IMR-90 (cell line): ENCODE measurements around the gene POU2F1. TPM values are rescaled to one million over a fixed set of nuclear protein-coding genes. Genes with fewer than 3 reads are reported as not detected.
"Not testable (repeated sequence)": the region's sequence is repeated elsewhere in the genome, so short reads cannot be mapped to it uniquely, and the experiment has no call there.

Experiments used
- ATAC-seq: fragments of 200-7000 bp; cut with Tn5 transposase; 2 replicates; pipeline ENCODE4 v1.9.1; 2020; ENCODE audit warnings: low read depth, mild to moderate bottlenecking, moderate library complexity
- BruUV-seq: library from RNA; stranded (reverse); fragments of 400-500 nt; replicated peaks from 2 replicates; lab custom pipeline; 2021; lab: Mats Ljungman, UMichigan
- CTCF ChIA-PET: fragments of 300-600 bp; formaldehyde crosslinking; extraction: SDS; loops from one replicate; lab custom pipeline; 2021; ENCODE audit warnings: antibody characterized with exemption; lab: Yijun Ruan, JAX
- POLR2A ChIA-PET: fragments of 300-600 bp; sonication (Branson Sonifier 250); formaldehyde crosslinking; loops from one replicate; lab custom pipeline; 2022; ENCODE audit warnings: antibody characterized with exemption; ENCODE audit not compliant: unreplicated experiment; lab: Charles Lee
- DNase-seq: peaks from one replicate; pipeline ENCODE4 v3.0.0; 2013
- H2AFZ ChIP-seq: replicated peaks from 2 replicates; pipeline ENCODE3; 2013; ENCODE audit warnings: low read length, mild to moderate bottlenecking; ENCODE audit not compliant: poor library complexity
- H2AK5ac ChIP-seq: 2 replicates; pipeline ENCODE4 v1.6.1; 2013; ENCODE audit warnings: low read depth, low read length, inconsistent platforms
- H2AK9ac ChIP-seq: replicated peaks from 2 replicates; pipeline ENCODE3; 2013; ENCODE audit warnings: mild to moderate bottlenecking, low read depth, low read length, moderate library complexity; ENCODE audit not compliant: poor library complexity
- H2BK120ac ChIP-seq: 2 replicates; pipeline ENCODE4 v1.6.1; 2013; ENCODE audit warnings: low read depth, low read length, inconsistent platforms
- H2BK15ac ChIP-seq: 3 replicates; pipeline ENCODE4 v1.6.1; 2013; ENCODE audit warnings: low read depth, low read length, inconsistent platforms
- H2BK20ac ChIP-seq: 2 replicates; pipeline ENCODE4 v1.6.1; 2013; ENCODE audit warnings: low read depth, mild to moderate bottlenecking, inconsistent platforms, low read length, moderate library complexity
- H2BK5ac ChIP-seq: 2 replicates; pipeline ENCODE4 v1.6.1; 2013; ENCODE audit warnings: mild to moderate bottlenecking, low read depth, low read length, inconsistent platforms; ENCODE audit not compliant: poor library complexity, severe bottlenecking
- H3K14ac ChIP-seq: replicated peaks from 2 replicates; pipeline ENCODE4 v1.6.1; 2013; ENCODE audit warnings: low read depth, low read length, inconsistent platforms
- H3K18ac ChIP-seq: 2 replicates; pipeline ENCODE4 v1.6.1; 2013; ENCODE audit warnings: low read depth, low read length, control low read depth
- H3K23ac ChIP-seq: 2 replicates; pipeline ENCODE4 v1.6.1; 2013; ENCODE audit warnings: low read depth, low read length, inconsistent platforms
- H3K27ac ChIP-seq: 2 replicates; pipeline ENCODE4 v1.5.1; 2013; ENCODE audit warnings: mild to moderate bottlenecking, control low read depth, low read length; ENCODE audit not compliant: insufficient read depth
- H3K27me3 ChIP-seq: 2 replicates; pipeline ENCODE4 v1.6.1; 2013; ENCODE audit warnings: low read length; ENCODE audit not compliant: control insufficient read depth, insufficient read depth
- H3K36me3 ChIP-seq: 2 replicates; pipeline ENCODE4 v1.6.1; 2013; ENCODE audit warnings: low read length, mixed read lengths; ENCODE audit not compliant: control insufficient read depth, insufficient read depth
- H3K4ac ChIP-seq: 2 replicates; pipeline ENCODE4 v1.6.1; 2013; ENCODE audit warnings: low read depth, low read length, inconsistent platforms
- H3K4me1 ChIP-seq: 2 replicates; pipeline ENCODE4 v1.6.1; 2013; ENCODE audit warnings: low read length, mixed read lengths; ENCODE audit not compliant: control insufficient read depth, insufficient read depth
- H3K4me2 ChIP-seq: 2 replicates; pipeline ENCODE4 v1.6.1; 2013; ENCODE audit warnings: low read depth, mild to moderate bottlenecking, control low read depth, low read length, moderate library complexity
- H3K4me3 ChIP-seq: 2 replicates; pipeline ENCODE4 v1.5.1; 2013; ENCODE audit warnings: low read depth, mild to moderate bottlenecking, control low read depth, low read length, moderate library complexity; ENCODE audit not compliant: insufficient read depth
- H3K56ac ChIP-seq: 2 replicates; pipeline ENCODE4 v1.6.1; 2013; ENCODE audit warnings: low read length, inconsistent platforms; ENCODE audit not compliant: insufficient read depth; ENCODE audit errors: extremely low read depth
- H3K79me1 ChIP-seq, 2 experiments: 2 replicates each; pipeline ENCODE4 v1.6.1; 2013; ENCODE audit warnings: low read length in 2 of 2, inconsistent platforms in 1 of 2, low read depth in 1 of 2
- H3K9ac ChIP-seq: 2 replicates; pipeline ENCODE4 v1.6.1; 2013; ENCODE audit warnings: low read depth, low read length, control low read depth
- H3K9me1 ChIP-seq: 2 replicates; pipeline ENCODE4 v1.6.1; 2013; ENCODE audit warnings: low read length, inconsistent platforms; ENCODE audit not compliant: insufficient read depth
- H3K9me3 ChIP-seq: 2 replicates; pipeline ENCODE4 v1.6.1; 2013; ENCODE audit warnings: low read length; ENCODE audit not compliant: control insufficient read depth, insufficient read depth
- H4K20me1 ChIP-seq: 2 replicates; pipeline ENCODE4 v1.6.1; 2013; ENCODE audit warnings: low read length, inconsistent platforms; ENCODE audit not compliant: insufficient read depth
- H4K5ac ChIP-seq: 2 replicates; pipeline ENCODE4 v1.6.1; 2013; ENCODE audit warnings: mild to moderate bottlenecking, low read depth, low read length, control low read depth
- H4K8ac ChIP-seq, 2 experiments: 2 replicates each; pipeline ENCODE4 v1.6.1; 2013; ENCODE audit warnings: low read depth in 2 of 2, low read length in 2 of 2, control low read depth in 1 of 2, inconsistent platforms in 1 of 2
- H4K91ac ChIP-seq: 2 replicates; pipeline ENCODE4 v1.6.1; 2013; ENCODE audit warnings: low read depth, low read length, inconsistent platforms; ENCODE audit not compliant: insufficient read depth
- WGBS, 2 experiments: methylation state at CpG; one replicate each; pipeline versions ENCODE4 v1.1.5 to v1.1.7; 2013; ENCODE audit warnings: missing lambda C conversion rate in 2 of 2; ENCODE audit not compliant: insufficient read length in 1 of 2; ENCODE audit errors: extremely low coverage in 2 of 2; 5-methylcytosine and 5-hydroxymethylcytosine counted together
- dilution Hi-C: fragments of 300-500 bp; cut with HindIII; formaldehyde crosslinking; loops from one replicate; pipeline ENCODE4 v1.14.3; 2018; ENCODE audit warnings: low sequenced_read_pairs; ENCODE audit not compliant: unreplicated experiment
- in situ Hi-C: fragments of 300-500 bp; cut with MboI; formaldehyde crosslinking; loops from 3 replicates; pipeline ENCODE4 v1.14.3; 2019; ENCODE audit warnings: low sequenced_read_pairs, inconsistent platforms, mixed read lengths
- intact Hi-C: fragments of 100-400 bp; cut with micrococcal nuclease; formaldehyde crosslinking; loops from 2 replicates; pipeline ENCODE4 v1.10.0; 2022
- polyA plus RNA-seq, 3 experiments: library from polyadenylated mRNA; depleted of rRNA; stranded (reverse); fragments of >200 nt; gene quantifications; 2 replicates each; pipeline ENCODE4 v1.2.3, GENCODE V29; 2012; ENCODE audit warnings: low replicate concordance in 1 of 3
- total RNA-seq: library from RNA; depleted of rRNA; stranded (reverse); fragments of >200 nt; gene quantifications from 2 replicates; pipeline ENCODE4 v1.2.3, GENCODE V29; 2012

POU2F1 gene
- total and polyA plus RNA-seq, 2 of the 4 experiments (the other 2 are of a cell fraction): 1.2 to 3.4 TPM

DNA sequence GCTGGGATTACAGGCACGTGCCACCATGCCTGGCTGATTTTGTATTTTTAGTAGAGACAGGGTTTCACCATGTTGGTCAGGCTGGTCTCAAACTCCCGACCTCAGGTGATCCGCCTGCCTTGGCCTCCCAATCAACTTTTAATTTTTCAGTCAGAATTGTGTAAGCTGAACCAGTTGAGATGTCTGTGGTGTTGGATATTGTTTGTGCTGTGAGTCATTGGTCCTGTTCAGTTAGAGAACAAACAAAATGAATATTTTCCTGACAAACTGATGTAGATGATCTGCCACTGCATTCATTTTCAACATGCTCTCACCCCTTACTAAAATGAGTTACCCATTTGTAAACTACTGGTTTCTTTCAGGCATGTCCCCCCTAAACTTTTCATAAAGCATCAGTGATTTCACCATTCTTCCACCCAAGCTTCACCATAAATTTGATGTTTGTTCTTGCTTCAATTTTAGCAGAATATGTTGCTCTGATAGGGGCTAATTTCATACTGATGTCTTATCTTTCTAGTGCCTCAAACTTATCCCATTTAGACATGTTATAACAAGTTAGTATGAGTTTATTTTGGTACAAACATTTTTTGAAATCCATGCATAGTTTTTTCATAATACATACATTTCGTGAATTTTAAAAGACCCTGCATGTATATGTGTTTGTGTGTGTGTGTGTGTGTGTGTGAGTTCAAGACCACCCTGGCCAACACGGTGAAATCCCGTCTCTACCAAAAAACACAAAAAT is 15.2 kb upstream of the POU2F1 start:
- H3K36me3 ChIP-seq, H3K27ac ChIP-seq, H2BK15ac ChIP-seq, H4K8ac ChIP-seq, H3K18ac ChIP-seq, intact Hi-C loops, H4K91ac ChIP-seq, H3K9me3 ChIP-seq, in situ Hi-C loops, DNase-seq, H4K5ac ChIP-seq, H4K20me1 ChIP-seq, H2AK5ac ChIP-seq, H2BK20ac ChIP-seq, H3K4me1 ChIP-seq, H3K4me2 ChIP-seq, H3K14ac ChIP-seq, H3K4ac ChIP-seq, H3K79me1 ChIP-seq, H3K4me3 ChIP-seq, H3K56ac ChIP-seq, H2AFZ ChIP-seq, BruUV-seq, H3K9me1 ChIP-seq, H3K9ac ChIP-seq, dilution Hi-C loops, H2BK120ac ChIP-seq, POLR2A ChIA-PET, H2AK9ac ChIP-seq, H3K23ac ChIP-seq: not testable (repeated sequence)
- CTCF ChIA-PET: interaction anchor here (0.7 to 1.2 kb wide), 2 partner anchors 14 to 53 kb away, joined by 3 read pairs; no protein-coding TSS in a partner anchor
- WGBS, 2 experiments: no CpG with 5 or more reads among the region's 6 CpGs
- peak overlapping the region; percentile 70 for H2BK5ac ChIP-seq
- peak; percentile 49 for ATAC-seq
- peaks cover 10% of the 10 kb centered on the region for H3K27me3 ChIP-seq
